SJSA1 (cell line): Measurements from ENCODE around the gene CDK5R2. TPM values are rescaled to one million over a fixed set of nuclear protein-coding genes. Genes with fewer than 3 reads are reported as not detected.

ENCODE experiments used
- DNase-seq, 2 experiments: peaks; one replicate each; pipeline ENCODE4 v3.0.0-alpha.2; 2015 to 2020; ENCODE audit warnings: low spot score in 2 of 2, low read depth in 1 of 2
- H3K27ac ChIP-seq: fragments of 250-450 bp; sonication (Bioruptor Pico); 2 replicates; pipeline ENCODE4 v1.5.1; 2020; ENCODE audit warnings: mild to moderate bottlenecking, moderate library complexity
- H3K27me3 ChIP-seq: fragments of 250-450 bp; sonication (Bioruptor Pico); replicated peaks from 2 replicates; pipeline ENCODE4 v1.5.1; 2020; ENCODE audit warnings: mild to moderate bottlenecking, moderate library complexity
- H3K36me3 ChIP-seq: fragments of 250-450 bp; sonication (Bioruptor Pico); 2 replicates; pipeline ENCODE4 v1.5.1; 2020; ENCODE audit warnings: mild to moderate bottlenecking
- H3K4me1 ChIP-seq: fragments of 250-450 bp; sonication (Bioruptor Pico); replicated peaks from 2 replicates; pipeline ENCODE4 v1.6.1; 2021; ENCODE audit warnings: mild to moderate bottlenecking
- H3K4me3 ChIP-seq: fragments of 250-450 bp; sonication (Bioruptor Pico); 2 replicates; pipeline ENCODE4 v1.5.1; 2020; ENCODE audit warnings: mild to moderate bottlenecking
- H3K9me3 ChIP-seq: fragments of 250-450 bp; sonication (Bioruptor Pico); replicated peaks from 2 replicates; pipeline ENCODE4 v1.5.1; 2020; ENCODE audit warnings: mild to moderate bottlenecking
- total RNA-seq: library from RNA; depleted of rRNA; stranded (reverse); fragments of >200 nt; shearing (Covaris generic); gene quantifications from 2 replicates; pipeline ENCODE4 v1.2.3, GENCODE V29; 2014

CDK5R2 gene
- total RNA-seq, 1 experiment from 2014 or later, result not detected

DNA sequence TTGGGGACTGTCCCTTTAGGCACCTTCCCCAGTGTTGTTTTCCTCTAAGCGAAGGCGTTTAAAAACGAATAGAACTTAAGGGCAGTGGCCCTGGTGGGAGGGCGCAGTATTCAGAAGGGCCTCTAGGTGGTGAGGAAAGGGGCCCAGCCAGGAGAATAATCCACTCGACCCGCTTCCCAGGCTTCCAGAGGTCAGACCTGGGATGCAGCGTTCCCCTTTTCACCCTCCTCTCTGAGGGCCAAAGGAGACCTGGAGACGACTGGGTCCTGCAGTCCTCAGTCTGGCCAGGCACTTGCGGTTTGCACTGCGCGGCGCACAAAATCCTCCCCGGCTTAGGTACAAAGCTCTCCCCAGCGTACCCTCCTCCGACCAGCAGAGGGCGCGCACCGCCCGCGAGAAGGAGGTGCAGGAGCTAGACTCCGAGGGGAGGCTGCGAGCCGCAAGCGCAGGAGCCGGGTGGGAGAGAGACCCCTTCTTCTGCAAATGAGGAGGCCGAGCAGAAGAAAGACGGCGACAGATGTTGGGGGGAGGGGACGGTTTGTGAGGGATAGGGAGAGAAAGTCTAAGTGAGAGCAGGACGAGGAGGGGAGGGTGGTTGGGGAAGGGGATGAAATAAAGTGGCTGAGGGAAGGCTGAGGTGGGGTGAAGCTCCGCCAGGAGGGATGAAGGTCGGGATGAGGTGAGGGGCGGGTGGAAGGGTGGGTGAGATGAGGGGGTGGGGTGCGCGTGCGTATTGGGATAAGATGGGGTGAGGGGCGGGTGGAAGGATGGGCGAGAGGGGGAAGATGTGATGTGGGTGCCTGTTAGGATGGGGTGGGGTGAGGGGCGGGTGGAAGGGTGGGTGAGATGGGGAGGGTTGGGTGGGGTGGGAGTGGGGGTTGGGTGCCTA is 20.6 kb downstream of the CDK5R2 start:
- H3K36me3 ChIP-seq, result no peaks in the 10 kb centered on the region
- no peak overlapping the region for H3K27ac ChIP-seq
- peaks cover 53% of the 10 kb centered on the region for H3K27me3 ChIP-seq
- no peak overlapping the region for H3K4me3 ChIP-seq
- DNase-seq, result peak; percentile 82
- peaks cover 7% of the 10 kb centered on the region for H3K4me1 ChIP-seq
- no peaks in the 10 kb centered on the region for H3K9me3 ChIP-seq

DNA sequence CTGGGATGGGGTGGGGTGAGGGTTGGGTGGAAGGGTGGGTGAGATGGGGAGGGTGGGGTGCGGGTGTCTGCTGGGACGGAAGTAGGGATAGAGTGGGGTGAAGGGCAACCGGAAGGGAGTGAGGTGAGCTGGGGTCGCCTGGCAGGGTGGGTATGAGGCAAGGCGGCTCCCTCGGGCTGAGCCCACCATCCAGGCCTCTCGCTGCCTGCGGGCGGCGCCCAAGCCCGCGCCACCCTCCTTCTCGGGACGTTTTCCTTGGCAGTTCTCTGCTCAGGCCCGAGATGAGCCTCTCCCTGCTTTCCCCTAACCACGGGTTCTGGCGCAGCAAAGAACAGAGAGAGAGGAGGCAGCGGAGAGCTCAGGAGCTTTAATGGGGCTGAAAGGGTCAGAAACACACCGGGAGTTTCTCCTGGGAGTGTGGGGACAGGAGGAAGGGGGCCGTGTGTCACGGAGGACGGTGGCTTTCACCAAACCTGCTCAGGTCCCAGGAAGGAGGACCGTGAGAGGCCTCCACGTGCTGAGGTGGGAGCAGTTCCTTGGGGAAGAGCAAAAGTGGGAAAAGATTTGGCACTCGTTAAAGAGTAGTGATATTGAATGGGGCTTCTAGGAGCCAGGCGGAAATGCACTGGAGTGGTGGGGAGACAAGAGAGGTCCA is 21.4 kb downstream of the CDK5R2 start:
- H3K9me3 ChIP-seq, result no peaks in the 10 kb centered on the region
- no peak overlapping the region for H3K4me3 ChIP-seq
- H3K36me3 ChIP-seq, result no peaks in the 10 kb centered on the region
- H3K4me1 ChIP-seq, result peaks cover 7% of the 10 kb centered on the region
- DNase-seq, result no peak
- H3K27ac ChIP-seq, result no peak overlapping the region
- H3K27me3 ChIP-seq, result peaks cover 59% of the 10 kb centered on the region

DNA sequence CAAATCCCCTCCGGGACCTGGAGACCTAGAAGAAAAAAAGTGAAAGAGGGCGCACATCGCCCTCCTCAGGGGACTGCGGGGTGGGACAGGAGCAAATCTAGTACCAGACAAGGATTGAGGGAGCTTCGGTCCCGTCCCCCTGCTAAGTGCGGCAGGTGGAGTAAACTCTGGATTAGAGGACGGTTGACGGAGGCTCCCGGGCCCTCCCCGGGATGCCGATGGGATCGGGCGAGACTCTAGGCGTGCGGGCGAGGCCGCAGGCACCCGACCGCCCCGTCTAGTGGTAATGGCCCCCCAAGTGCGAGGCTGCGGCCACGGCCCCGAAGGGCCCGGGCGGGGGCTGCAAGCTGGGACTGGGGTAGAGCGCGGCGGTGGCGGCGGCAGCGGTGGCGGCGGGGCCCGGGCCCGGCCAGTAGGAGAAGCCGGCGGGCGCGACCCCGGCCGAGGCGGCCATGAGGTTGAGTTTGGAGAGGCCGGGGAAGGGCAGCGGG is 22.0 kb downstream of the CDK5R2 start:
- DNase-seq, result no peak
- Histone ChIP-seq H3K4me3 (no peak overlapping the region), H3K27ac (no peak overlapping the region), H3K4me1 (peaks cover 7% of the 10 kb centered on the region), H3K9me3 (no peaks in the 10 kb centered on the region), H3K27me3 (peaks cover 65% of the 10 kb centered on the region), H3K36me3 (no peaks in the 10 kb centered on the region)

DNA sequence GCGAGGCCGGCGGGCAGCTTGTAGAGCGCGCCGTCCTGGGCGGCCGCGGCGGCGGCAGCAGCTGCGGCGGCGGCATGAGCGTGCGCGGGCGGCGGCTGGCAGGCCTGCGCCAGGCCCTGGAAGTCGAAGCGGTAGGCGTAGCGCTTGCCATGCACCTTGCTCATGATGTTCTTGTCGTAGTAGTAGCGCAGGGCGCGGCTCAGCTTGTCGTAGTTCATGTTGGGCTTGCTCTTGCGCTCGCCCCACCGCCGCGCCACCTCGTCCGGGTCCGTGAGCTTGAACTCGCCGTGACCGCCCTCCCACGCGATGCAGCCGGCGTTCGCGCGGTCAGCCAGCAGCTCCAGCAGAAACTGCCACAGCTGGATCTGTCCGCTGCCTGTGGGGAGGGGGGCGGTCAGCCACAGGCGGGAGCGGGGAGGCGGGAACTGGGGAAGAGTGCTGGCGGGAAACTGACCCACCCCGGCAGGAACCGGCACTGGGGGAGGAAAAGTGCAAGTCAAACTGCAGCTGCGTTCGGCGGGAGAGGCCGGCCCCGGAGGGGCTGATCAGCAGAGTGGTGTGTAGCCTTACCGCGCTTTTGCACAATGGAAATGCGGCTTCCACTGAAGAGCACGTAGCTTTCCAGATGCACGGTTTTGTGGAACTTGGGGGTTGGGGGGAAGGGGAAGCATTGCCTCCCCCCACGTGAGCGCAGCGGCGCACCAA is 22.6 kb downstream of the CDK5R2 start:
- no peak overlapping the region for H3K4me3 ChIP-seq
- H3K9me3 ChIP-seq, result no peaks in the 10 kb centered on the region
- no peaks in the 10 kb centered on the region for H3K36me3 ChIP-seq
- H3K27me3 ChIP-seq, result peaks cover 70% of the 10 kb centered on the region
- no peak overlapping the region for H3K27ac ChIP-seq
- H3K4me1 ChIP-seq, result peaks cover 7% of the 10 kb centered on the region
- no peak for DNase-seq

DNA sequence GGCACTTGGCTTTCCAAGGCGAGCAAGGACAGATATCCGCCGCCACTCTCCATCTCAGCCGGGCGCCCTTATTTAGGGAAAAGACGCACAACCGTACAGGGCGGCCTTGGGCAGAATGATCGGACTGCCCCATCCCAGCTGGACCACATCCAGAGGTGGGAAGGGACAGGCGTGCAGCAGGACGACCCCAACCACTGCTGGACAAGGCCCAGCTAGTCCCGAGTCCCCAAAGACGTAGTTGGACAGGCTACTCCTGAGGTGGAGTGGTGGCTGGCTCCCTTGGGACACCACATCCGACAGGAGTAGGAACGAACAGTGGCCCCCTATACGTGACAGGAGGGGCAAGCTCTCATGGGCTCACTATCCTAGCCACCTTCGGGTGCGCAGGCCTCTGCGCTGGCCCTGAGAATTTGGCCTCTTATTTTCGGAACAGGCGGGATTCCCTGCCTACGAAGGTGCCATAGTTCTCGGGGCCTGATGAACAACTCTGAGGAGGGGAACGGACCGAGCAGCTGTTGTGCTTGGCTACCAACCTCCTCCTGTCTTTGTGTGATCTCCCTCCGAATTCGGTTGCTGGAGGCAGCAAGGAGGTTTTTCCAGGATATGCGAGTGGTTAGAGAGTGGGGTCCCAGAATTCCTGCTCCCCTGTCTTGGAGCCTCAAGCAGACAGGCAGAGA is 23.3 kb downstream of the CDK5R2 start:
- Histone ChIP-seq H3K4me1 (peaks cover 7% of the 10 kb centered on the region), H3K9me3 (no peaks in the 10 kb centered on the region), H3K36me3 (no peaks in the 10 kb centered on the region), H3K27me3 (peaks cover 72% of the 10 kb centered on the region), H3K27ac (no peak overlapping the region), H3K4me3 (no peak overlapping the region)
- no peak for DNase-seq

DNA sequence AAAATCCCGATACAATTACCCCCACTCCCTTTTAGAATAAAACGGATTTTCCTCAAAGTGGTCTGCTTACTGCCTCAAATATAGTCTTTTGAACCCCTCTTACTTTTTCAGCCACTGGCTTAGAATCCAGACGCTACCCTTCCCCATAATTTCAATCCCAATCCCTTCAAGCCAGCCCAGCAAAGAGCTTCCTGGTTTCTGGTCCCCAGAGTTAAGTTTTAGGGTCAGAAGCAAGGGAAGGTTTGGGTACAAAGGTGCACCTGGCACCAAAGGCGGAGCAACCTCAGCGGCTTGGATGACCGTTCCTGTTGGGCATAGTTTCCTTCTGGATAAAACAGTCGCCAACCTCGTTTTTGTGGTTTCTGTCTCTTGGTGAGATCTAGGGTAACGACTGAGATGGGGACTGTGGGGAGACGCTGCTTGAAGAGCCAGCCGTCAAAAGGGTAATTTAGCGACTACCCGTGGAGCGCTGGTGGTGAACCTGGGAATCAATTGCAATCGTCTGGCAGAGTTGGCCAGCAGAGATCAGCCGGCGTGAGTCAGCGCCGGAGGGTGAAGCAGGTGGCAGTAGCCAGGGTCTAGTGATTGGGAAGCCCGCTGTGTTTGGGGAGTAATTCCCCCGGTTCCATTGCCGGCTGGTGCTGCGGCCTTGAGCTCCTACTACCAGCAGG is 23.9 kb downstream of the CDK5R2 start:
- H3K4me3 ChIP-seq, result no peak overlapping the region
- peaks cover 79% of the 10 kb centered on the region for H3K27me3 ChIP-seq
- no peaks in the 10 kb centered on the region for H3K36me3 ChIP-seq
- H3K27ac ChIP-seq, result no peak overlapping the region
- H3K9me3 ChIP-seq, result no peaks in the 10 kb centered on the region
- no peak for DNase-seq
- peaks cover 7% of the 10 kb centered on the region for H3K4me1 ChIP-seq

DNA sequence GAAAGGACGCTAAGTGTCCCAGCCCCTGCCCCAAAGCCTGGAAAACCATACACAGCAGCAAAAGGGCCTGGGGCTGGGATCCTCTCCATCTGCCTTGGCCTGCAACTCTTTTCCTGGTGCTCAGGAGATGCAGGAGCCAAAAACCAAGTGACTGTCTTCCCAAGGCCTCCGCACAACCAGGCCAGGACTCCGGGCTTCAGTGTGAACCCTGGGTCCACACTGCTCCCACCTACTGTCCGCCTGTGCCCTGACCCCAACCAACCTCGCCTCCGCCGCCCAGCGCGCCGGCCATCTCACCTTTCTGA is 24.4 kb downstream of the CDK5R2 start:
- no peaks in the 10 kb centered on the region for H3K36me3 ChIP-seq
- H3K4me1 ChIP-seq, result peaks cover 7% of the 10 kb centered on the region
- H3K4me3 ChIP-seq, result no peak overlapping the region
- H3K27me3 ChIP-seq, result peaks cover 84% of the 10 kb centered on the region
- DNase-seq, result no peak
- H3K27ac ChIP-seq, result no peak overlapping the region
- H3K9me3 ChIP-seq, result no peaks in the 10 kb centered on the region

DNA sequence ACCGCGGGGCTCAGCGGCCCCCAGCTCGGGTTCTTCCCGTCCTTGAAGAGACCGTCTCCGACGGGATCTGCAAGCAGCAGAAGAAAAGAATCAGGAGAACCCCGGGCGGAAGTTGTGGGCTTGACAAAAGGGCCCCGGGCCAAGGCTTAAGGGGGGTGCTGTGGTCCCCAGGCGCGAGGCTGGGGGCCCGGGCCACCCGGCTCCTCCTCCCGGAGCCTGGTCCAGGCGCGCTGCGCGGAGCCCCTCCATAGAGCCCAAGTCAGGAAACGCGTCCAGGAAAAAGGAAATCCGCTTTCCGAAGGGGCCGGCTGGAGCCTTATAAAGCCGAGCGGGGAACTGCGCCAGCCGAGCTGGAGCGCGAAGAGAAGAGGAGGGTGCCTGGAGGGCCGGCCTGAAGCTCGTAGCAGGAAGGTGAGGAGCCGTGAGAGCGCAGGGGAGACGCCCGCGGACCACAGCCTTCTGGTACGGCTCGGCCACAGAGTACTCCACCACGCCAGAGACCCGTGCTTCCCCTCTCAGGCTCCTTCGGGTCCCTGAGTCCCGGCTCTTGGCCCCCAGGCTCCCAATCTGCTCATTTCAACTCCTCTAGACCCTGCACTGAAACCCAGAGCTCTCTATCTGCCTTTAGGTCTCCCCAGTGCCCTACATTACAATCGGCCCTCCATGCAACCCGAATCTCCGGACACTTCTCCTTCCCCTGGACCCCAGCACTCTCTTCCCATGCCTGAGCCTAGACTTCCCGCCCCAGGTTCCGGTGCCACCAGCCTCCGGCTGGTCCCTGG is 25.0 kb downstream of the CDK5R2 start:
- no peak for DNase-seq
- no peaks in the 10 kb centered on the region for H3K36me3 ChIP-seq
- no peak overlapping the region for H3K27ac ChIP-seq
- H3K27me3 ChIP-seq, result peaks cover 86% of the 10 kb centered on the region
- no peaks in the 10 kb centered on the region for H3K9me3 ChIP-seq
- H3K4me3 ChIP-seq, result no peak overlapping the region
- H3K4me1 ChIP-seq, result peaks cover 7% of the 10 kb centered on the region

DNA sequence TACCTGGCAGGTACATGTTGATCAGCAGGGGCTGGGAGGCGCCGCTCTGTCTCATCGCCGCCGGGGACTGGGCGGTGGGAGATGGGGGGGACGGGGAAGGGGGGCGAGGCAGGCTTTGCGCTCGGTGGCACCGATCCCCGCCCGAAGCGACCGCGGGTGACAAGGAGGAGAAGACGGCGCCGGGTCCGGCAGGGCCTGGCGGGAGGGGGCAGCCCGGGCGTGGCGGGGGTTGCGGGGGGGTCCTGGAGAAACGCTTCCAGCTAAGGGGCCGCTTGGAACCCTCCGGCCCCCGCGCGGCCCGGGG is 25.5 kb downstream of the CDK5R2 start, which contains the start of gene FEV:
Gene FEV, minus strand, starts transcription at position 164 of the 304 bp plus-strand sequence. Its CDS starts 109 bp downstream, at position 55.
- H3K4me3 ChIP-seq, result no peak within 1 kb of the TSS
- peaks cover 7% of the 10 kb centered on the region for H3K4me1 ChIP-seq
- H3K36me3 ChIP-seq, result no peaks in the 10 kb centered on the region
- DNase-seq, result no peak
- no peaks in the 10 kb centered on the region for H3K9me3 ChIP-seq
- H3K27me3 ChIP-seq, result peaks cover 89% of the 10 kb centered on the region
- H3K27ac ChIP-seq, result no peak within 1 kb of the TSS

DNA sequence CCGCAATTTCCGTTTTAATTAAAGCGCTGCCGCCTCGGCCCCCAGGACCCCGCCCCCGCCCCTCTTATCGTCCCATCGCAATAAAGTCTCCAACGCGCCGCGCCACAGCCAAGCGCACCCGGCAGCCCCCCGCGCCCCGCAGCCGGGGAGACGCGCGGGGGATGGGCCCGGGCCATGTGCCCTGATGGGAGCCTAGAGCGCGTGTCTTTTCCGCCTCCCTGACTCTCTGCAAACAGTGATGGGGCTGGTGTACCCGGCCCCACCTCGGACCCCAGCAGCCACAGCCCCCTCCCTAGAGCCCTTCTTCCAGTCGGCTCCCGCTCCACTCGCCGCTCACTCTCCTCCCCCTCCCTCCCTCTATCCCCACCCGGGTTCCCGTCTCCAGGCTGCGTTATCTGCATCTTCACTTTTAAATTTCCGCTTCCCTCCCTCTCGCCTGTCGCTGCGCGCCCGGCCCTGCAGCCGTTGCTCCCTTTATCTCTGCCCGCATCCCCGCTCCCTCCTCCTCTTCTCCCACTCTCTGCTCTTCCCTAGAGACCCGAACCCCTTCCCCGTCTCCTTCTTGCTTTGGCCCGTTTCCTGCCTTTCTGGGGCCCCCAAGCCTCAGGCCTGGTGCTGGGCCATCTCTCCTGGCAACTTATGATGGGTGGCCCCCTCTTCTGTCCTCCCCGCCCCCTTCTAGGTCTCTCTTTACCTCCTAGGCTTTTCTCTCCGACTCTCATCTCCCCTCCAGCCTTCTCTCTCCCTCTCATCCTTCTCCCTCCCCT is 26.0 kb downstream of the CDK5R2 start:
- H3K27me3 ChIP-seq, result peaks cover 92% of the 10 kb centered on the region
- H3K4me3 ChIP-seq, result no peak overlapping the region
- no peak for DNase-seq
- H3K4me1 ChIP-seq, result peaks cover 7% of the 10 kb centered on the region
- no peaks in the 10 kb centered on the region for H3K36me3 ChIP-seq
- no peak overlapping the region for H3K27ac ChIP-seq
- H3K9me3 ChIP-seq, result no peaks in the 10 kb centered on the region

DNA sequence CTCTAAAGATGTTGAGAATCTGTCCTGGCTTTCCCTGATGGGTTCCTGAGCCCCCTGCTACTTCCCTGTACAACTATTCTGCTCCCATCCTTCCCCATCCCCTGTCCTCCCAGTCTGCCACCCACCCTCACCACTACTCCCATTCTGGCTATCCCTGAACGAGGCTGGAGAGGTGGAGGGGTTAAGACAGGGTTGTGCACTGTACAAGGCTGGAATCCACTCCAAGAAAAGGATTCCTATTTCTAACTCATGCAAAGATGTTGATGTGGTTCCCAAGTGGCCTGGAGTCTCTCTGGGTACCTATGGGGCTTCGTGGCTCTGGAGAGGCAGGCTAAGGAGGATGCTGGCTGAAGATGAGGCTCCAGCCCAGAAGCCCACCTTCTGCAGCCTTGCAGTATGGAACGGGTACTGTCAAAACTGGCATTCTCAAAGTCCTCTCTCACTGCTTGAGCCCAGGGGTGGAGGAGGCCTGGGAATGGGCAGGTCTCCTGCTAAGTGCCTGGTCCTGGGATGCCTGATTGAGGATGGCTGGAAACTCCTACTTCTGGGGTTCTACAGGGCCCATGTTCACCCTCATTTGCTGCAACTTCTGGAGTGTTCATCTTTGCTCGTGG is 26.8 kb downstream of the CDK5R2 start:
- H3K27me3 ChIP-seq, result peaks cover 93% of the 10 kb centered on the region
- H3K36me3 ChIP-seq, result no peaks in the 10 kb centered on the region
- no peak overlapping the region for H3K27ac ChIP-seq
- H3K4me3 ChIP-seq, result no peak overlapping the region
- H3K9me3 ChIP-seq, result no peaks in the 10 kb centered on the region
- DNase-seq, result no peak
- H3K4me1 ChIP-seq, result peaks cover 7% of the 10 kb centered on the region

DNA sequence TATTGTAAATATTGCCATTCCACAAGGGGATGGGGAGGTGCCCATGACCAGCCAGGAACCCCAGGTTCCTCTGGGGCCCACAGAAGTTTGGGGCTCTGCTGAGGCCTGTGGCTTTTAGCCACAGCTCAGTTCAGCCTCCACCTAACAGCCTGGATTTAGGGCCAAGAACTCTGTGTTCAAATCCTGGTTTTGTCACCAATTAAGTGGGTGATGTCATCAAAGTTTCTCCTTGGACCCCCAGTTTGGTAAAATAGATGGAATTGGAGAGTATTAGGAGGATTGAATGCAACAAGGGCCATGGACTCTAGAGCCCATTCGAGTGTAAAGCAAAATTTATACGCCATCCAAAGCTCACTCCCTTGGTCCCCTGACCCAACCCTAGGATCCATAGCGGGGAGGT is 28.7 kb downstream of the CDK5R2 start:
- no peak overlapping the region for H3K4me3 ChIP-seq

More for the DNA sequence above, 28.7 kb downstream of the CDK5R2 start:
- peaks cover 93% of the 10 kb centered on the region for H3K27me3 ChIP-seq
- H3K4me1 ChIP-seq, result peaks cover 4% of the 10 kb centered on the region
- no peak for DNase-seq
- no peaks in the 10 kb centered on the region for H3K9me3 ChIP-seq
- no peak overlapping the region for H3K27ac ChIP-seq
- no peaks in the 10 kb centered on the region for H3K36me3 ChIP-seq
